ENCODE data around the gene LTBP2. TPM values are rescaled to one million over a fixed set of nuclear protein-coding genes. Genes with fewer than 3 reads are reported as not detected.
A peak's percentile ranks its signal among the peaks of the same experiment; 100 is the strongest.

LTBP2 gene
- total and polyA plus RNA-seq, 2 experiments from 2014 or later, result 2.0 to 5.4 TPM

DNA sequence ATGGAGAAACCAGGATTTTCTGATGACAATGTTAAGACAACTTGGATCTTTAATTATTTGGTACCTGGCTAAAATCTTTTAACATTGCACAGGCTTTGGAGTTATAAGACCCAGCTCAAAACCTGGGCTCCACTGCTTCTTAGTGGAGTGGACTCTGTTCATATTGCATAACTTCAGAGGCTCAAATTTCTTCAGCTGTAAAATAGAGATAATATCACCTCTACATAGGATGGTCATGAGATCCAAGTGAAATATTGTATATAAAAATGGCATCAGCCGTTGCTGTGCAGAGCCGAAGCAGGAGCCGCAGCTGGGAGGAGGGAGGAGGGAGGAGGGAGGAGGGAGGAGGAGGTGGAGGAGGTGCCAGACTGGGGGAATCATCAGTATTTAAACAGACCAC is 129.5 kb downstream of the LTBP2 start:
- peaks cover 22% of the 10 kb centered on the region for H3K36me3 ChIP-seq

GRCh38 chr14:74480046-74480445 is 132.0 kb downstream of the LTBP2 start:
- Histone ChIP-seq H3K4me1 (ENCODE audit: low read depth) (peaks cover 6% of the 10 kb centered on the region), H3K27ac (peak overlapping the region; percentile 12), H3K9me3 (ENCODE audit: low read depth) (no peaks in the 10 kb centered on the region), H3K27me3 (no peaks in the 10 kb centered on the region), H3K36me3 (peaks cover 22% of the 10 kb centered on the region), H3K4me3 (no peak overlapping the region)
- DNase-seq (ENCODE audit: low read depth in 1 of 2, low spot score in 1 of 2), result peak in 1 of 2 donors; percentile 40
- TF ChIP-seq, protein P1, sequence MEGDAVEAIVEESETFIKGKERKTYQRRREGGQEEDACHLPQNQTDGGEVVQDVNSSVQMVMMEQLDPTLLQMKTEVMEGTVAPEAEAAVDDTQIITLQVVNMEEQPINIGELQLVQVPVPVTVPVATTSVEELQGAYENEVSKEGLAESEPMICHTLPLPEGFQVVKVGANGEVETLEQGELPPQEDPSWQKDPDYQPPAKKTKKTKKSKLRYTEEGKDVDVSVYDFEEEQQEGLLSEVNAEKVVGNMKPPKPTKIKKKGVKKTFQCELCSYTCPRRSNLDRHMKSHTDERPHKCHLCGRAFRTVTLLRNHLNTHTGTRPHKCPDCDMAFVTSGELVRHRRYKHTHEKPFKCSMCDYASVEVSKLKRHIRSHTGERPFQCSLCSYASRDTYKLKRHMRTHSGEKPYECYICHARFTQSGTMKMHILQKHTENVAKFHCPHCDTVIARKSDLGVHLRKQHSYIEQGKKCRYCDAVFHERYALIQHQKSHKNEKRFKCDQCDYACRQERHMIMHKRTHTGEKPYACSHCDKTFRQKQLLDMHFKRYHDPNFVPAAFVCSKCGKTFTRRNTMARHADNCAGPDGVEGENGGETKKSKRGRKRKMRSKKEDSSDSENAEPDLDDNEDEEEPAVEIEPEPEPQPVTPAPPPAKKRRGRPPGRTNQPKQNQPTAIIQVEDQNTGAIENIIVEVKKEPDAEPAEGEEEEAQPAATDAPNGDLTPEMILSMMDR (IDR thresholded peaks at IDR 0.05; ENCODE audit: low read depth, low read length), result no peak

More for the DNA sequence above, 129.5 kb downstream of the LTBP2 start:
- no peaks in the 10 kb centered on the region for H3K27me3 ChIP-seq
- H3K9me3 ChIP-seq (ENCODE audit: low read depth), result no peaks in the 10 kb centered on the region
- peaks cover 14% of the 10 kb centered on the region for H3K4me1 ChIP-seq (ENCODE audit: low read depth)
- DNase-seq (ENCODE audit: low read depth in 1 of 2, low spot score in 1 of 2), result no peak
- H3K4me3 ChIP-seq, result no peak overlapping the region
- TF ChIP-seq, protein P1 (IDR thresholded peaks at IDR 0.05; ENCODE audit: low read depth, low read length), result no peak
- no peak overlapping the region for H3K27ac ChIP-seq

DNA sequence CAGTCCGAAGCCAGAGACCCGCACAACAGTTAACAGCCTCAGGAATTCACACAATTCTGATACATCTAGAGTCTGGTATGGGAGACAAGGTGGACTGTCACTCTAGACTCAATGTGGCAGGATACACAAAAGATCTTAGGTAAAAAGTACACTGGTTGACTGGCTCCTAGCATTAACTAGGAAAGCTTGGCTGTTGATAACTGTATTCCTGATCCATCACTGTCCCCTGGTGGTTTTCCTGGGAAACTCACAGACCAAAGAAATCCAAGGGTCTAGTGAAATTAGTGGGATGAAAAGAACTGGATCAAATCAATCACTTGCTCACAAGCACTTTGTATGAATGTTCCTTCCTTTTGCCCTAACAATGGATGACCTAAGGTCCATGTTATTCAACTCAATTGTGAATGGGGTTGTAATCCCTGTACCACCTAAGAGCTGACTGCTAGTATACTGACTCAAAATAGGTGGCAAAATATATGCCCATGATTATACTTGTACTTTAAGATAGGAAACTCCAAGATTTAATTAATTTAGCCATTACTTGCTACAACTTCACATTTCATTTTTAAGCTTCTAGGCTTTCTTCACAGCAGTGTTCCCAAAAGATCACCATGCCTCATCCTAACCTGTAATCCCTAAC is 132.9 kb downstream of the LTBP2 start:
- H3K4me1 ChIP-seq (ENCODE audit: low read depth), result peaks cover 6% of the 10 kb centered on the region
- DNase-seq (ENCODE audit: low read depth in 1 of 2, low spot score in 1 of 2), result peak; percentile 56 to 63
- TF ChIP-seq, protein P1 (IDR thresholded peaks at IDR 0.05; ENCODE audit: low read depth, low read length), result peak; percentile 80
- H3K36me3 ChIP-seq, result peaks cover 19% of the 10 kb centered on the region
- no peaks in the 10 kb centered on the region for H3K9me3 ChIP-seq (ENCODE audit: low read depth)
- H3K4me3 ChIP-seq, result no peak overlapping the region
- H3K27me3 ChIP-seq, result no peaks in the 10 kb centered on the region
- peak overlapping the region; percentile 12 for H3K27ac ChIP-seq

DNA sequence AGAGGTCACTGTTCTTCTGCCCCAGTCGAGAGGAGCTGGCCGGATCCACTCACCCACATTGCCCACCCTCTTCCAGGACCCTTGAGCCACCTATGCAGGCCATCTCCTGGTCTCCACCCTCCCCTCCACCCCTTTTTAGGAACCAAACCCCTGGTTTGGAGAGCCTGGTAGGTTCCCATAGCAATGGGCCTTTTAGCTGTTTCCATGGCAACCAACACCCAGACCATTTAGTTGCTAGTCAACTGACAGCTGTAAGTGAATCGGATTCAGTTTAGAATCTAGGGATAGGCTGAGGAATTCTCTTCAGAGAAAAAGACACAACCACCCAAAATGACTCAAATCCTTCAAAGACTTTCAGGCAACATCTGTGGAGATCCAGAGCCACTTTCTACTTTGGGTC is 135.4 kb downstream of the LTBP2 start:
- TF ChIP-seq, protein P1 (IDR thresholded peaks at IDR 0.05; ENCODE audit: low read depth, low read length), result no peak
- no peak for DNase-seq (ENCODE audit: low read depth in 1 of 2, low spot score in 1 of 2)
- Histone ChIP-seq H3K4me1 (ENCODE audit: low read depth) (peaks cover 6% of the 10 kb centered on the region), H3K27me3 (no peaks in the 10 kb centered on the region), H3K4me3 (no peak overlapping the region), H3K36me3 (peaks cover 11% of the 10 kb centered on the region), H3K27ac (no peak overlapping the region), H3K9me3 (ENCODE audit: low read depth) (no peaks in the 10 kb centered on the region)

DNA sequence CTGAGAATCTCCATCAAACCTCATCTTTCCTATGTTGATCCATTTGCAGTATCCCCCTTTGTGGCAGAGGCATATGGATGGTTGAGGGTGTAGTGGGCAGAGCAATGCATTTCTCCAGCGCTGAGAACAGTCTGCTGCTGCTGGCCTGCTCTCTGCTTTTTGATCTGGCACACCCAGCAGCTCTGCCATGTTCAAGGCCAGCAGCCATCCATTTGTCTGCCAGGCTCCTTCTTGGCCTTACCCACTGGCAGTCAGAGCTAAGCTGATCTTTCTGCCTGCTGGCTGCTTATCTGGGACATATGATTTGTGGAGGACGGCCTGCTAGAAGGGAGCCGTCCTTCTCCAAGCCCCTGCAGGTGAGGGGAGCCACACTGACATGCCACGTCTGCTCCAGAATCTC is 135.9 kb downstream of the LTBP2 start:
- TF ChIP-seq, protein P1 (IDR thresholded peaks at IDR 0.05; ENCODE audit: low read depth, low read length), result no peak
- H3K4me1 ChIP-seq (ENCODE audit: low read depth), result peaks cover 6% of the 10 kb centered on the region
- no peak for DNase-seq (ENCODE audit: low read depth in 1 of 2, low spot score in 1 of 2)
- H3K27ac ChIP-seq, result no peak overlapping the region
- peaks cover 11% of the 10 kb centered on the region for H3K36me3 ChIP-seq
- H3K9me3 ChIP-seq (ENCODE audit: low read depth), result no peaks in the 10 kb centered on the region
- H3K4me3 ChIP-seq, result no peak overlapping the region
- H3K27me3 ChIP-seq, result no peaks in the 10 kb centered on the region
